Activated naive CD4-positive, alpha-beta T cell treated with anti-CD3 and anti-CD28 coated beads, Interleukin-2, amount 50 U/mL, for 72 hours (primary cell): Measurements from ENCODE around the gene OPN5. TPM values are rescaled to one million over a fixed set of nuclear protein-coding genes. Genes with fewer than 3 reads are reported as not detected.

Experiments
- total RNA-seq, 2 donors: library from RNA; stranded (reverse); gene quantifications; one replicate each; pipeline ENCODE4 v1.2.3, GENCODE V29; 2022

The OPN5 gene
- total RNA-seq, 2 donors from 2014 or later: not detected

Other genes starting within 250 kb of the OPN5 start
- gene ADGRF4, start 83.5 kb upstream of the OPN5 start, total RNA-seq: not detected